A673 (cell line): ENCODE results near the gene CPPED1.

Source experiments
- EZH2 ChIP-seq: fragments of 200-600 bp; sonication (generic); IDR thresholded peaks from 2 replicates; pipeline ENCODE4 v1.6.1; 2017; ENCODE audit warnings: borderline replicate concordance, low read depth, mild to moderate bottlenecking, mixed read lengths, antibody characterized with exemption, low read length; ENCODE audit not compliant: poor library complexity, severe bottlenecking
- TF ChIP-seq, protein P1 (sequence below): fragments of 300-800, 200-600 bp; sonication (generic); conservative IDR thresholded peaks from 2 replicates; pipeline ENCODE4 v1.5.1; 2017; ENCODE audit warnings: low read depth, mild to moderate bottlenecking, antibody characterized with exemption, low read length, moderate library complexity, mixed read lengths

DNA sequence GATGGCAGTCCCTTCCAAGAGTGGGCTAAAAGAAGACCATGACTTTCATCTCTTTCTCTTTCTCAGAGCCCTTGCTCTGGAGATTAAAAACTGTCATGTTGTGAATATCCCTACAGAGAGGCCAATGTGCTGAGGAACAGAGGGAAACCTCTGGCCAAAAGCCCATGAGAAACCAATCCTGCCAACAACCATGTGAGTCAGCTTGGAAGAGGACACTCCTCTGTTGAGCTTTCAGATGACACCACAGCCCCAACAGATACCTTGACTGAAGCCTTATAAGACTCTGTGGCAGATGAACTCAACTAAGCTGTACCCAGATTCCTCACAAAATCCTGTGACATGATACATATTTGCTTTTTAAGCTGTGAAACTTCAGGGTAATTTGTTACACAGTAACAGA, 19.6 kb downstream of the CPPED1 start:
- TF ChIP-seq, protein P1, sequence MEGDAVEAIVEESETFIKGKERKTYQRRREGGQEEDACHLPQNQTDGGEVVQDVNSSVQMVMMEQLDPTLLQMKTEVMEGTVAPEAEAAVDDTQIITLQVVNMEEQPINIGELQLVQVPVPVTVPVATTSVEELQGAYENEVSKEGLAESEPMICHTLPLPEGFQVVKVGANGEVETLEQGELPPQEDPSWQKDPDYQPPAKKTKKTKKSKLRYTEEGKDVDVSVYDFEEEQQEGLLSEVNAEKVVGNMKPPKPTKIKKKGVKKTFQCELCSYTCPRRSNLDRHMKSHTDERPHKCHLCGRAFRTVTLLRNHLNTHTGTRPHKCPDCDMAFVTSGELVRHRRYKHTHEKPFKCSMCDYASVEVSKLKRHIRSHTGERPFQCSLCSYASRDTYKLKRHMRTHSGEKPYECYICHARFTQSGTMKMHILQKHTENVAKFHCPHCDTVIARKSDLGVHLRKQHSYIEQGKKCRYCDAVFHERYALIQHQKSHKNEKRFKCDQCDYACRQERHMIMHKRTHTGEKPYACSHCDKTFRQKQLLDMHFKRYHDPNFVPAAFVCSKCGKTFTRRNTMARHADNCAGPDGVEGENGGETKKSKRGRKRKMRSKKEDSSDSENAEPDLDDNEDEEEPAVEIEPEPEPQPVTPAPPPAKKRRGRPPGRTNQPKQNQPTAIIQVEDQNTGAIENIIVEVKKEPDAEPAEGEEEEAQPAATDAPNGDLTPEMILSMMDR, result no peak
- TF ChIP-seq EZH2, result no peak
